Left lung (tissue), 10 donors: ENCODE results near the gene CHD9. TPM values are rescaled to one million over a fixed set of nuclear protein-coding genes. Genes with fewer than 3 reads are reported as not detected.

Source experiments
- ATAC-seq: fragments of 200-7000 bp; cut with Tn5 transposase; one replicate; pipeline ENCODE4 v1.9.1; 2020; ENCODE audit warnings: moderate library complexity
- DNase-seq, 4 donors: peaks; one replicate each; pipeline ENCODE4 v3.0.0-alpha.2; 2013 to 2020
- H3K27ac ChIP-seq, 2 donors: fragments of 200-600 bp; sonication (generic) in 1 of 2; one replicate each; pipeline versions ENCODE4 v1.5.0 to v1.8.0; 2020 to 2021
- H3K27me3 ChIP-seq, 2 donors: fragments of 200-600 bp; sonication (generic) in 1 of 2; one replicate each; pipeline versions ENCODE4 v1.5.0 to v1.8.0; 2020 to 2021
- H3K36me3 ChIP-seq, 2 donors: fragments of 200-600 bp; sonication (generic) in 1 of 2; one replicate each; pipeline versions ENCODE4 v1.5.0 to v1.8.0; 2020 to 2021
- H3K4me1 ChIP-seq, 2 donors: fragments of 200-600 bp; one replicate each; pipeline ENCODE4 v1.8.0; 2021
- H3K4me3 ChIP-seq, 2 donors: fragments of 200-600 bp; sonication (generic) in 1 of 2; one replicate each; pipeline versions ENCODE4 v1.5.0 to v1.8.0; 2020 to 2021; ENCODE audit warnings: mild to moderate bottlenecking in 1 of 2
- H3K9me3 ChIP-seq, 2 donors: fragments of 200-600 bp; sonication (generic) in 1 of 2; one replicate each; pipeline versions ENCODE4 v1.5.0 to v1.8.0; 2020 to 2021
- intact Hi-C, 2 donors: fragments of 100-400 bp; cut with DNase I; formaldehyde crosslinking; loops; one replicate each; pipeline versions ENCODE4 v1.11.2 to v1.14.2; 2022
- polyA plus RNA-seq, 6 donors: library from polyadenylated mRNA; unstranded; fragments of 120-200 nt; gene quantifications; one replicate each; pipeline ENCODE4 v1.2.1, GENCODE V29; 2013; ENCODE audit not compliant: insufficient read length in 6 of 6
- total RNA-seq, 2 donors: library from RNA; stranded (reverse); fragmentation: NEBNext Ultra II Directional; extraction: Animal tissue kit (Norgen Biotek cat#: 25700); gene quantifications; one replicate each; pipeline ENCODE4 v1.2.1, GENCODE V29; 2021
- TF ChIP-seq, protein P1 (sequence below), 2 donors: fragments of 200-600 bp; sonication (generic) in 1 of 2; IDR thresholded peaks; one replicate each; pipeline versions ENCODE4 v1.5.0 to v1.8.0; 2021; ENCODE audit warnings: antibody characterized with exemption in 2 of 2
- donor health status: DM: no; HTN: yes; CAD: no.
- donor health status: DM: no; HTN: no; CAD: no.

Gene CHD9
- total and polyA plus RNA-seq, 8 donors, result 65.6 to 88.0 (median 74.0) TPM

- no peak for DNase-seq
- TF ChIP-seq, protein P1, sequence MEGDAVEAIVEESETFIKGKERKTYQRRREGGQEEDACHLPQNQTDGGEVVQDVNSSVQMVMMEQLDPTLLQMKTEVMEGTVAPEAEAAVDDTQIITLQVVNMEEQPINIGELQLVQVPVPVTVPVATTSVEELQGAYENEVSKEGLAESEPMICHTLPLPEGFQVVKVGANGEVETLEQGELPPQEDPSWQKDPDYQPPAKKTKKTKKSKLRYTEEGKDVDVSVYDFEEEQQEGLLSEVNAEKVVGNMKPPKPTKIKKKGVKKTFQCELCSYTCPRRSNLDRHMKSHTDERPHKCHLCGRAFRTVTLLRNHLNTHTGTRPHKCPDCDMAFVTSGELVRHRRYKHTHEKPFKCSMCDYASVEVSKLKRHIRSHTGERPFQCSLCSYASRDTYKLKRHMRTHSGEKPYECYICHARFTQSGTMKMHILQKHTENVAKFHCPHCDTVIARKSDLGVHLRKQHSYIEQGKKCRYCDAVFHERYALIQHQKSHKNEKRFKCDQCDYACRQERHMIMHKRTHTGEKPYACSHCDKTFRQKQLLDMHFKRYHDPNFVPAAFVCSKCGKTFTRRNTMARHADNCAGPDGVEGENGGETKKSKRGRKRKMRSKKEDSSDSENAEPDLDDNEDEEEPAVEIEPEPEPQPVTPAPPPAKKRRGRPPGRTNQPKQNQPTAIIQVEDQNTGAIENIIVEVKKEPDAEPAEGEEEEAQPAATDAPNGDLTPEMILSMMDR (IDR thresholded peaks at IDR 0.05), result no peak
- intact Hi-C loops, result no loop called here
- Histone ChIP-seq H3K4me1 (peaks cover 0 to 4% of the 10 kb centered on the region in 2 donors), H3K4me3 (no peak overlapping the region), H3K27me3 (no peaks in the 10 kb centered on the region), H3K27ac (no peak overlapping the region), H3K36me3 (no peaks in the 10 kb centered on the region), H3K9me3 (no peaks in the 10 kb centered on the region)
- no peak for ATAC-seq
Observed at GRCh38 chr16:53123747-53124146, 69.0 kb downstream of the CHD9 start.

- ATAC-seq (no peak), DNase-seq (no peak)
- Histone ChIP-seq H3K9me3 (no peaks in the 10 kb centered on the region), H3K27ac (no peak overlapping the region), H3K27me3 (no peaks in the 10 kb centered on the region), H3K4me1 (peaks cover 0 to 17% of the 10 kb centered on the region in 2 donors), H3K36me3 (no peaks in the 10 kb centered on the region), H3K4me3 (no peak overlapping the region)
- TF ChIP-seq, protein P1 (IDR thresholded peaks at IDR 0.05), result no peak
- intact Hi-C loops, result no loop called here
Observed at GRCh38 chr16:53126390-53126789, 71.6 kb downstream of the CHD9 start.

- peak overlapping the region; percentile 93 to 97 for H3K27ac ChIP-seq
- no peak for ATAC-seq
- peak overlapping the region; percentile 64 to 78 for H3K4me3 ChIP-seq
- no peaks in the 10 kb centered on the region for H3K27me3 ChIP-seq
- intact Hi-C loops, result loop anchor here in 1 of 2 donors (5.0 kb wide), 1 partner anchor 153 kb away; no protein-coding TSS in a partner anchor
- no peaks in the 10 kb centered on the region for H3K9me3 ChIP-seq
- H3K4me1 ChIP-seq, result peaks cover 0 to 31% of the 10 kb centered on the region in 2 donors
- H3K36me3 ChIP-seq, result no peaks in the 10 kb centered on the region
- TF ChIP-seq, protein P1 (IDR thresholded peaks at IDR 0.05), result no peak
- peak in 2 of 4 donors; percentile 49 to 53 for DNase-seq
Observed at GRCh38 chr16:53129281-53130158, 74.7 kb downstream of the CHD9 start.

DNA sequence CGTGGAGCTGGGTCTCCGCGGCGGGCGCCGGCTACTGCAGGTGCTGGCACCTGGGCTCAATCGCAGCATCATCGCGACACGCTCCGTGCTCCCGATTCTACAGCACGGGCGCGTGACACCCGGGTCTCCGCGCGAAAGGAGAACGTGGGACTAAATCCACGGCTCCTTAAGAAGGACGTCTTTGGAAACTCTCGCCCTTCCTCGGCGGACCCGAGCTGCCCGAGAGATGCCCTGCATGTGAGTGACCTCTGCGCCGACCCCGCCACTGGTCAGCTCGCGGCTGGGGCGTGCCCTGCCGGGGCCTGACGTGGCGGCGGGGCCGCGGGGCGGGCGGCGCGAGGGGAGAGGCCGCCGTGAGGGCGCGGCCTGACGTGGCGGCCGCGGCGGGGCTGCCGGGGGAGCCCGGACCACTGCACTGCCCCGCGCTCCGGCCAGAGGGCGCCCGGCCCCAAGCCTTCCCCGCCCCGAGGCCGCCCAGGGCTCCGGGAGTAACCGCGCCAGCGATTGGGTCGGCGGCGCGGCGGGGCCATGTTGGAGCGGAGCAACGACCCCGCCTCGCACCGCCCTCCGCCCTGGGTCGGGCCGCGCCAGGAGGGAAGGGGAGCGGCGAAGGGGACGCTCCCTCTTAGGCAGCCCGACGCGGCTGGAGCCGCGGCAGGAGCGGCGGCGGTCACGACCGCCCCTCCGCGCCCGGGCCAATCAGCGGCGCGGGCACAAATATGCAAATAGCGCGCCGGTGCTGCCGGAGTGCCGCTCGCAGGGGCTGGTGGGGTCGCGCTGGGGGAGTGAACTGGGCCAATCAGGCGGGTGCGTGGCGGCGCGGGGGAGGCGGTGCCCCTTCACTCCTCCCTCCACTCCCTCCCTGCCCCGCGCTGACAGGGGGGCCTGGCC is 75.6 kb downstream of the CHD9 start:
- Histone ChIP-seq H3K4me3 (peak overlapping the region; percentile 69 to 78), H3K27ac (peak overlapping the region; percentile 93 to 97), H3K36me3 (no peaks in the 10 kb centered on the region), H3K9me3 (no peaks in the 10 kb centered on the region), H3K4me1 (peaks cover 0 to 38% of the 10 kb centered on the region in 2 donors), H3K27me3 (no peaks in the 10 kb centered on the region)
- intact Hi-C loops, result loop anchor here in 1 of 2 donors (5.0 kb wide), 1 partner anchor 152 kb away; no protein-coding TSS in a partner anchor
- ATAC-seq, result peak; percentile 91
- TF ChIP-seq, protein P1 (IDR thresholded peaks at IDR 0.05), result peak; percentile 30 to 68
- peak; percentile 94 to 99 (median 98) for DNase-seq
